Fibroblast of mammary gland (primary cell): ENCODE data around the gene GDPD5.

Source experiments
- DNase-seq: peaks from one replicate; pipeline ENCODE4 v3.0.0-alpha.2; 2010; ENCODE audit warnings: low read depth
- H3K4me3 ChIP-seq: 2 replicates; pipeline ENCODE4 v1.5.1; 2011; ENCODE audit warnings: low read depth, mild to moderate bottlenecking, low read length, moderate library complexity; ENCODE audit not compliant: control insufficient read depth
- CTCF ChIP-seq: conservative IDR thresholded peaks from 2 replicates; pipeline ENCODE4 v1.5.1; 2011; ENCODE audit warnings: low read depth, low read length, inconsistent platforms; ENCODE audit not compliant: control insufficient read depth, insufficient read depth

Gene GDPD5

GRCh38 chr11:75527938-75528735 lies 2.4 kb upstream of the GDPD5 start:
- TF ChIP-seq CTCF = no peak
- DNase-seq = no peak
- H3K4me3 ChIP-seq = no peak overlapping the region

- no peak for TF ChIP-seq CTCF
- DNase-seq = no peak
- H3K4me3 ChIP-seq = no peak overlapping the region
Measured at GRCh38 chr11:75527130-75527529, 1.4 kb upstream of the GDPD5 start.

GRCh38 chr11:75526192-75526541 lies 426 bp upstream of the GDPD5 start:
- DNase-seq = no peak
- no peak for TF ChIP-seq CTCF
- H3K4me3 ChIP-seq = peak overlapping the region; percentile 56

GRCh38 chr11:75524665-75525432 lies 892 bp downstream of the GDPD5 start:
- no peak for TF ChIP-seq CTCF

GRCh38 chr11:75523811-75524664 lies 1.7 kb downstream of the GDPD5 start:
- TF ChIP-seq CTCF = no peak
- no peak for DNase-seq
- H3K4me3 ChIP-seq = no peak overlapping the region

More at GRCh38 chr11:75524665-75525432, 892 bp downstream of the GDPD5 start:
- H3K4me3 ChIP-seq = peak overlapping the region; percentile 57
- peak; percentile 40 for DNase-seq

GRCh38 chr11:75523189-75523588 lies 2.6 kb downstream of the GDPD5 start:
- H3K4me3 ChIP-seq = no peak overlapping the region
- no peak for TF ChIP-seq CTCF
- DNase-seq = no peak
